Thyroid gland (tissue), 4 donors: Measurements from ENCODE around the gene PRKCA.

Source experiments
- CTCF ChIP-seq, 6 experiments: fragments of 200-600 bp in 3 of 6; fragments of 450-650 bp in 3 of 6; sonication (generic) in 3 of 6; IDR thresholded peaks; one replicate each; pipeline ENCODE4 v1.5.1; 2016 to 2019; ENCODE audit warnings: antibody characterized with exemption in 6 of 6, mild to moderate bottlenecking in 2 of 6, inconsistent platforms in 1 of 6, moderate library complexity in 1 of 6
- POLR2A ChIP-seq, 2 donors: fragments of 450-650 bp; IDR thresholded peaks; one replicate each; pipeline ENCODE4 v1.6.1; 2017; ENCODE audit warnings: antibody characterized with exemption in 2 of 2, mild to moderate bottlenecking in 2 of 2, moderate library complexity in 1 of 2

- TF ChIP-seq POLR2A (IDR thresholded peaks at IDR 0.05) (no peak), CTCF (IDR thresholded peaks at IDR 0.05) (no peak)
Measured at GRCh38 chr17:66763056-66763455, 460.6 kb downstream of the PRKCA start.
